WTC11 (cell line): ENCODE results near the gene GEMIN7. TPM values are rescaled to one million over a fixed set of nuclear protein-coding genes. Genes with fewer than 3 reads are reported as not detected.

Source experiments
- ELF4 ChIP-seq: sonication (generic); formaldehyde crosslinking; IDR thresholded peaks from 2 replicates; pipeline ENCODE4 v1.8.1; 2022; ENCODE audit warnings: low read depth, mild to moderate bottlenecking, moderate library complexity, missing genetic modification reagents
- ETV6 ChIP-seq: sonication (generic); formaldehyde crosslinking; IDR thresholded peaks from 2 replicates; pipeline ENCODE4 v1.8.1; 2022; ENCODE audit warnings: mild to moderate bottlenecking, missing genetic modification reagents
- FOXJ3 ChIP-seq: sonication (generic); formaldehyde crosslinking; IDR thresholded peaks from 2 replicates; pipeline ENCODE4 v1.9.0; 2021; ENCODE audit warnings: missing genetic modification reagents, mild to moderate bottlenecking, borderline replicate concordance
- FOXK1 ChIP-seq: sonication (generic); formaldehyde crosslinking; IDR thresholded peaks from 2 replicates; pipeline ENCODE4 v1.8.0; 2022; ENCODE audit warnings: mild to moderate bottlenecking, moderate library complexity, missing genetic modification reagents
- FOXP1 ChIP-seq: sonication (generic); formaldehyde crosslinking; IDR thresholded peaks from 2 replicates; pipeline ENCODE4 v1.8.0; 2022; ENCODE audit warnings: missing genetic modification reagents, mild to moderate bottlenecking, moderate library complexity, borderline replicate concordance
- HMGA2 ChIP-seq: fragments of 250-450 bp; sonication (Bioruptor Pico); IDR thresholded peaks from 2 replicates; pipeline ENCODE4 v1.4.0; 2021; ENCODE audit warnings: mild to moderate bottlenecking, moderate library complexity
- KAT7 ChIP-seq: sonication (generic); formaldehyde crosslinking; IDR thresholded peaks from 2 replicates; pipeline ENCODE4 v1.8.1; 2023; ENCODE audit warnings: missing genetic modification reagents, mild to moderate bottlenecking, borderline replicate concordance
- NFE2L1 ChIP-seq: sonication (generic); formaldehyde crosslinking; IDR thresholded peaks from 2 replicates; pipeline ENCODE4 v1.8.1; 2023; ENCODE audit warnings: missing genetic modification reagents
- NR2C2 ChIP-seq: sonication (generic); formaldehyde crosslinking; IDR thresholded peaks from 2 replicates; pipeline ENCODE4 v1.8.0; 2022; ENCODE audit warnings: mild to moderate bottlenecking, missing genetic modification reagents
- RORB ChIP-seq: fragments of 250-450 bp; sonication (Bioruptor Pico); IDR thresholded peaks from 2 replicates; pipeline ENCODE4 v1.9.0; 2021; ENCODE audit warnings: mild to moderate bottlenecking
- SMAD4 ChIP-seq: sonication (generic); formaldehyde crosslinking; IDR thresholded peaks from 2 replicates; pipeline ENCODE4 v1.8.0; 2022; ENCODE audit warnings: mild to moderate bottlenecking, missing genetic modification reagents
- SP1 ChIP-seq: sonication (generic); formaldehyde crosslinking; conservative IDR thresholded peaks from 2 replicates; pipeline ENCODE4 v1.8.1; 2022; ENCODE audit warnings: missing genetic modification reagents
- ZBTB21 ChIP-seq: sonication (generic); formaldehyde crosslinking; IDR thresholded peaks from 2 replicates; pipeline ENCODE4 v1.8.1; 2023; ENCODE audit warnings: mild to moderate bottlenecking, missing genetic modification reagents, borderline replicate concordance
- ZNF396 ChIP-seq: fragments of 250-450 bp; sonication (Bioruptor Pico); IDR thresholded peaks from 2 replicates; pipeline ENCODE4 v1.8.0; 2021; ENCODE audit warnings: mild to moderate bottlenecking, moderate library complexity, borderline replicate concordance
- ZNF416 ChIP-seq: fragments of 250-450 bp; sonication (Bioruptor Pico); IDR thresholded peaks from 2 replicates; pipeline ENCODE4 v1.9.0; 2021; ENCODE audit warnings: mild to moderate bottlenecking, inconsistent platforms
- total RNA-seq: library from RNA; stranded (reverse); gene quantifications from 3 replicates; pipeline ENCODE4 v1.2.3, GENCODE V29; 2021
- TF ChIP-seq, protein P1 (sequence below): sonication (generic); formaldehyde crosslinking; IDR thresholded peaks from 2 replicates; pipeline ENCODE4 v1.8.1; 2022; ENCODE audit warnings: missing genetic modification reagents, borderline replicate concordance
- TF ChIP-seq, protein P2 (sequence below): sonication (generic); formaldehyde crosslinking; IDR thresholded peaks from 2 replicates; pipeline ENCODE4 v1.8.0; 2022; ENCODE audit warnings: missing genetic modification reagents
- TF ChIP-seq, protein P3 (sequence below): sonication (generic); formaldehyde crosslinking; conservative IDR thresholded peaks from 2 replicates; pipeline ENCODE4 v1.8.1; 2022; ENCODE audit warnings: mild to moderate bottlenecking, missing genetic modification reagents
- TF ChIP-seq, protein P4 (sequence below): fragments of 250-450 bp; sonication (Bioruptor Pico); IDR thresholded peaks from 2 replicates; pipeline ENCODE4 v1.9.0; 2021; ENCODE audit warnings: mild to moderate bottlenecking, borderline replicate concordance
- TF ChIP-seq, protein P5 (sequence below): sonication (generic); formaldehyde crosslinking; IDR thresholded peaks from 2 replicates; pipeline ENCODE4 v1.8.1; 2022; ENCODE audit warnings: low read depth, missing genetic modification reagents, borderline replicate concordance
- TF ChIP-seq, protein P6 (sequence below): sonication (generic); formaldehyde crosslinking; IDR thresholded peaks from 2 replicates; pipeline ENCODE4 v1.8.1; 2023; ENCODE audit warnings: mild to moderate bottlenecking, missing genetic modification reagents, moderate library complexity
- TF ChIP-seq, protein P7 (sequence below): fragments of 250-450 bp; sonication (Bioruptor Pico); IDR thresholded peaks from 2 replicates; pipeline ENCODE4 v1.8.0; 2021; ENCODE audit warnings: mild to moderate bottlenecking
- TF ChIP-seq, protein P8 (sequence below): fragments of 200-600 bp; IDR thresholded peaks from 2 replicates; pipeline ENCODE4 v1.8.0; 2022; ENCODE audit warnings: antibody characterized with exemption

GEMIN7 gene
- total RNA-seq, 1 experiment from 2014 or later, result 55.0 TPM

DNA sequence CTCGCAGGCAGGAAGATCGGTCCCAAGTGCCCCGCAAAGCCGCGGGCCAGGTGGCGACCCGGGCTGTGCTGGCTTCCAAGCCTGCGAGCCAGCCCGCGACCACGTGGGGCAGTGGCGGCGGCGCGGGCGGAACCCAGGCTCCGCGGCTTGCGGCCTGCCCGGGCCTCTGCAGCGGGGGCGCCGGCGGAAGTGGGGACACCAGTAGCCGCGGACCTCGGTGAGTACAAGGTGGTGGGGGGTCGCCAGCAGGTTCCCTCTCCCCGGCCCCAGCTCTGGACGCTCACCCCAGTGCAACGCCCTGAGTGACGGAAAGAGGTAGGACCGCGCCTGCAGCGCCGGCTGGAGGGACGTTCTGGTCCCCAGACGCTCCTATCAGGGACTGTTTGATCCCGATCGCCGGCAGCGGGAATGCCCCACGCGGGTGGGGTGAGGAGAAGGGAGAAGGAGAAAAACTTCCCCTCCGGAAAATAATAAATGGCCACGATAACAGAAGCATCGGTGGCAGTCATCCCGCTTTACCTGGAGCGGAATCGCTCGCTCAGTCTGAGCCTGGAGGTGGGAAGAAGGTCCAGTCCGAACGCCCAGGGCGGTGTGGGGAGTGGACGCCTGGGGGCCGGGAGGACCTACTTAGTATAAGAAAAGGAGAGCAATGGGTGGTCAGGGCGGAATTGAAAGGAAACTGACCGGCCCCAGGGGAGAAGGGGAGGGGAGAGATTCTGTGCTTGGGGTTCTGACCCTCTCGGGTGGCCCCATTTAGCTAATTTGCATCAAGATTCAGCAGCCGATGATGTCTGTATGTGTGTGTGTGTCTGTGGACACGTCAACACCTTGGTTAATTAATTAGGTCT, at the start of gene GEMIN7 (continued):
- TF ChIP-seq, protein P1, sequence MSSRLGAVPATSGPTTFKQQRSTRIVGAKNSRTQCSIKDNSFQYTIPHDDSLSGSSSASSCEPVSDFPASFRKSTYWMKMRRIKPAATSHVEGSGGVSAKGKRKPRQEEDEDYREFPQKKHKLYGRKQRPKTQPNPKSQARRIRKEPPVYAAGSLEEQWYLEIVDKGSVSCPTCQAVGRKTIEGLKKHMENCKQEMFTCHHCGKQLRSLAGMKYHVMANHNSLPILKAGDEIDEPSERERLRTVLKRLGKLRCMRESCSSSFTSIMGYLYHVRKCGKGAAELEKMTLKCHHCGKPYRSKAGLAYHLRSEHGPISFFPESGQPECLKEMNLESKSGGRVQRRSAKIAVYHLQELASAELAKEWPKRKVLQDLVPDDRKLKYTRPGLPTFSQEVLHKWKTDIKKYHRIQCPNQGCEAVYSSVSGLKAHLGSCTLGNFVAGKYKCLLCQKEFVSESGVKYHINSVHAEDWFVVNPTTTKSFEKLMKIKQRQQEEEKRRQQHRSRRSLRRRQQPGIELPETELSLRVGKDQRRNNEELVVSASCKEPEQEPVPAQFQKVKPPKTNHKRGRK (CRISPR knock-in tag), result no peak
- TF ChIP-seq, protein P2, sequence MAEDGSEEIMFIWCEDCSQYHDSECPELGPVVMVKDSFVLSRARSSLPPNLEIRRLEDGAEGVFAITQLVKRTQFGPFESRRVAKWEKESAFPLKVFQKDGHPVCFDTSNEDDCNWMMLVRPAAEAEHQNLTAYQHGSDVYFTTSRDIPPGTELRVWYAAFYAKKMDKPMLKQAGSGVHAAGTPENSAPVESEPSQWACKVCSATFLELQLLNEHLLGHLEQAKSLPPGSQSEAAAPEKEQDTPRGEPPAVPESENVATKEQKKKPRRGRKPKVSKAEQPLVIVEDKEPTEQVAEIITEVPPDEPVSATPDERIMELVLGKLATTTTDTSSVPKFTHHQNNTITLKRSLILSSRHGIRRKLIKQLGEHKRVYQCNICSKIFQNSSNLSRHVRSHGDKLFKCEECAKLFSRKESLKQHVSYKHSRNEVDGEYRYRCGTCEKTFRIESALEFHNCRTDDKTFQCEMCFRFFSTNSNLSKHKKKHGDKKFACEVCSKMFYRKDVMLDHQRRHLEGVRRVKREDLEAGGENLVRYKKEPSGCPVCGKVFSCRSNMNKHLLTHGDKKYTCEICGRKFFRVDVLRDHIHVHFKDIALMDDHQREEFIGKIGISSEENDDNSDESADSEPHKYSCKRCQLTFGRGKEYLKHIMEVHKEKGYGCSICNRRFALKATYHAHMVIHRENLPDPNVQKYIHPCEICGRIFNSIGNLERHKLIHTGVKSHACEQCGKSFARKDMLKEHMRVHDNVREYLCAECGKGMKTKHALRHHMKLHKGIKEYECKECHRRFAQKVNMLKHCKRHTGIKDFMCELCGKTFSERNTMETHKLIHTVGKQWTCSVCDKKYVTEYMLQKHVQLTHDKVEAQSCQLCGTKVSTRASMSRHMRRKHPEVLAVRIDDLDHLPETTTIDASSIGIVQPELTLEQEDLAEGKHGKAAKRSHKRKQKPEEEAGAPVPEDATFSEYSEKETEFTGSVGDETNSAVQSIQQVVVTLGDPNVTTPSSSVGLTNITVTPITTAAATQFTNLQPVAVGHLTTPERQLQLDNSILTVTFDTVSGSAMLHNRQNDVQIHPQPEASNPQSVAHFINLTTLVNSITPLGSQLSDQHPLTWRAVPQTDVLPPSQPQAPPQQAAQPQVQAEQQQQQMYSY, result peak; percentile 70
- TF ChIP-seq, protein P3, sequence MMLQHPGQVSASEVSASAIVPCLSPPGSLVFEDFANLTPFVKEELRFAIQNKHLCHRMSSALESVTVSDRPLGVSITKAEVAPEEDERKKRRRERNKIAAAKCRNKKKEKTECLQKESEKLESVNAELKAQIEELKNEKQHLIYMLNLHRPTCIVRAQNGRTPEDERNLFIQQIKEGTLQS (CRISPR knock-in tag), result peak; percentile 38
- TF ChIP-seq NR2C2 (CRISPR knock-in tag) (peak; percentile 64; the same call in 1 of the 2 replicates), RORB (CRISPR knock-in tag) (no peak), KAT7 (CRISPR knock-in tag) (peak; percentile 87; the same call in 1 of the 2 replicates), FOXK1 (CRISPR knock-in tag) (peak; percentile 94), SP1 (CRISPR knock-in tag) (peak; percentile 92), NFE2L1 (CRISPR knock-in tag) (peak; percentile 86; the same call in 1 of the 2 replicates), FOXP1 (CRISPR knock-in tag) (peak; percentile 93), SMAD4 (CRISPR knock-in tag) (peak; percentile 66; the same call in 1 of the 2 replicates), ETV6 (CRISPR knock-in tag) (peak; percentile 92), FOXJ3 (CRISPR knock-in tag) (no peak), ELF4 (CRISPR knock-in tag) (no peak), ZNF416 (CRISPR knock-in tag) (no peak; the same call in 1 of the 2 replicates), ZBTB21 (peak; percentile 73; the same call in 1 of the 2 replicates), HMGA2 (no peak), ZNF396 (CRISPR knock-in tag) (no peak)
- TF ChIP-seq, protein P4, sequence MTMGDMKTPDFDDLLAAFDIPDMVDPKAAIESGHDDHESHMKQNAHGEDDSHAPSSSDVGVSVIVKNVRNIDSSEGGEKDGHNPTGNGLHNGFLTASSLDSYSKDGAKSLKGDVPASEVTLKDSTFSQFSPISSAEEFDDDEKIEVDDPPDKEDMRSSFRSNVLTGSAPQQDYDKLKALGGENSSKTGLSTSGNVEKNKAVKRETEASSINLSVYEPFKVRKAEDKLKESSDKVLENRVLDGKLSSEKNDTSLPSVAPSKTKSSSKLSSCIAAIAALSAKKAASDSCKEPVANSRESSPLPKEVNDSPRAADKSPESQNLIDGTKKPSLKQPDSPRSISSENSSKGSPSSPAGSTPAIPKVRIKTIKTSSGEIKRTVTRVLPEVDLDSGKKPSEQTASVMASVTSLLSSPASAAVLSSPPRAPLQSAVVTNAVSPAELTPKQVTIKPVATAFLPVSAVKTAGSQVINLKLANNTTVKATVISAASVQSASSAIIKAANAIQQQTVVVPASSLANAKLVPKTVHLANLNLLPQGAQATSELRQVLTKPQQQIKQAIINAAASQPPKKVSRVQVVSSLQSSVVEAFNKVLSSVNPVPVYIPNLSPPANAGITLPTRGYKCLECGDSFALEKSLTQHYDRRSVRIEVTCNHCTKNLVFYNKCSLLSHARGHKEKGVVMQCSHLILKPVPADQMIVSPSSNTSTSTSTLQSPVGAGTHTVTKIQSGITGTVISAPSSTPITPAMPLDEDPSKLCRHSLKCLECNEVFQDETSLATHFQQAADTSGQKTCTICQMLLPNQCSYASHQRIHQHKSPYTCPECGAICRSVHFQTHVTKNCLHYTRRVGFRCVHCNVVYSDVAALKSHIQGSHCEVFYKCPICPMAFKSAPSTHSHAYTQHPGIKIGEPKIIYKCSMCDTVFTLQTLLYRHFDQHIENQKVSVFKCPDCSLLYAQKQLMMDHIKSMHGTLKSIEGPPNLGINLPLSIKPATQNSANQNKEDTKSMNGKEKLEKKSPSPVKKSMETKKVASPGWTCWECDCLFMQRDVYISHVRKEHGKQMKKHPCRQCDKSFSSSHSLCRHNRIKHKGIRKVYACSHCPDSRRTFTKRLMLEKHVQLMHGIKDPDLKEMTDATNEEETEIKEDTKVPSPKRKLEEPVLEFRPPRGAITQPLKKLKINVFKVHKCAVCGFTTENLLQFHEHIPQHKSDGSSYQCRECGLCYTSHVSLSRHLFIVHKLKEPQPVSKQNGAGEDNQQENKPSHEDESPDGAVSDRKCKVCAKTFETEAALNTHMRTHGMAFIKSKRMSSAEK (CRISPR knock-in tag), result no peak
- TF ChIP-seq, protein P5, sequence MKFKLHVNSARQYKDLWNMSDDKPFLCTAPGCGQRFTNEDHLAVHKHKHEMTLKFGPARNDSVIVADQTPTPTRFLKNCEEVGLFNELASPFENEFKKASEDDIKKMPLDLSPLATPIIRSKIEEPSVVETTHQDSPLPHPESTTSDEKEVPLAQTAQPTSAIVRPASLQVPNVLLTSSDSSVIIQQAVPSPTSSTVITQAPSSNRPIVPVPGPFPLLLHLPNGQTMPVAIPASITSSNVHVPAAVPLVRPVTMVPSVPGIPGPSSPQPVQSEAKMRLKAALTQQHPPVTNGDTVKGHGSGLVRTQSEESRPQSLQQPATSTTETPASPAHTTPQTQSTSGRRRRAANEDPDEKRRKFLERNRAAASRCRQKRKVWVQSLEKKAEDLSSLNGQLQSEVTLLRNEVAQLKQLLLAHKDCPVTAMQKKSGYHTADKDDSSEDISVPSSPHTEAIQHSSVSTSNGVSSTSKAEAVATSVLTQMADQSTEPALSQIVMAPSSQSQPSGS, result no peak
- TF ChIP-seq, protein P6, sequence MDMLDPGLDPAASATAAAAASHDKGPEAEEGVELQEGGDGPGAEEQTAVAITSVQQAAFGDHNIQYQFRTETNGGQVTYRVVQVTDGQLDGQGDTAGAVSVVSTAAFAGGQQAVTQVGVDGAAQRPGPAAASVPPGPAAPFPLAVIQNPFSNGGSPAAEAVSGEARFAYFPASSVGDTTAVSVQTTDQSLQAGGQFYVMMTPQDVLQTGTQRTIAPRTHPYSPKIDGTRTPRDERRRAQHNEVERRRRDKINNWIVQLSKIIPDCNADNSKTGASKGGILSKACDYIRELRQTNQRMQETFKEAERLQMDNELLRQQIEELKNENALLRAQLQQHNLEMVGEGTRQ (CRISPR knock-in tag), result peak; percentile 92
- TF ChIP-seq, protein P7, sequence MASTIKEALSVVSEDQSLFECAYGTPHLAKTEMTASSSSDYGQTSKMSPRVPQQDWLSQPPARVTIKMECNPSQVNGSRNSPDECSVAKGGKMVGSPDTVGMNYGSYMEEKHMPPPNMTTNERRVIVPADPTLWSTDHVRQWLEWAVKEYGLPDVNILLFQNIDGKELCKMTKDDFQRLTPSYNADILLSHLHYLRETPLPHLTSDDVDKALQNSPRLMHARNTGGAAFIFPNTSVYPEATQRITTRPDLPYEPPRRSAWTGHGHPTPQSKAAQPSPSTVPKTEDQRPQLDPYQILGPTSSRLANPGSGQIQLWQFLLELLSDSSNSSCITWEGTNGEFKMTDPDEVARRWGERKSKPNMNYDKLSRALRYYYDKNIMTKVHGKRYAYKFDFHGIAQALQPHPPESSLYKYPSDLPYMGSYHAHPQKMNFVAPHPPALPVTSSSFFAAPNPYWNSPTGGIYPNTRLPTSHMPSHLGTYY (CRISPR knock-in tag), result no peak
- TF ChIP-seq, protein P8, sequence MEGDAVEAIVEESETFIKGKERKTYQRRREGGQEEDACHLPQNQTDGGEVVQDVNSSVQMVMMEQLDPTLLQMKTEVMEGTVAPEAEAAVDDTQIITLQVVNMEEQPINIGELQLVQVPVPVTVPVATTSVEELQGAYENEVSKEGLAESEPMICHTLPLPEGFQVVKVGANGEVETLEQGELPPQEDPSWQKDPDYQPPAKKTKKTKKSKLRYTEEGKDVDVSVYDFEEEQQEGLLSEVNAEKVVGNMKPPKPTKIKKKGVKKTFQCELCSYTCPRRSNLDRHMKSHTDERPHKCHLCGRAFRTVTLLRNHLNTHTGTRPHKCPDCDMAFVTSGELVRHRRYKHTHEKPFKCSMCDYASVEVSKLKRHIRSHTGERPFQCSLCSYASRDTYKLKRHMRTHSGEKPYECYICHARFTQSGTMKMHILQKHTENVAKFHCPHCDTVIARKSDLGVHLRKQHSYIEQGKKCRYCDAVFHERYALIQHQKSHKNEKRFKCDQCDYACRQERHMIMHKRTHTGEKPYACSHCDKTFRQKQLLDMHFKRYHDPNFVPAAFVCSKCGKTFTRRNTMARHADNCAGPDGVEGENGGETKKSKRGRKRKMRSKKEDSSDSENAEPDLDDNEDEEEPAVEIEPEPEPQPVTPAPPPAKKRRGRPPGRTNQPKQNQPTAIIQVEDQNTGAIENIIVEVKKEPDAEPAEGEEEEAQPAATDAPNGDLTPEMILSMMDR, result no peak
